Mesendoderm (in vitro differentiated cells): Measurements from ENCODE around the gene ZNF189.
A peak's percentile ranks its signal among the peaks of the same experiment; 100 is the strongest.

Source experiments
- DNase-seq: peaks from one replicate; pipeline ENCODE4 v3.0.0; 2013
- H2AK5ac ChIP-seq: 2 replicates; pipeline ENCODE4 v1.6.1; 2013; ENCODE audit warnings: low read length, inconsistent platforms
- H2BK120ac ChIP-seq: 2 replicates; pipeline ENCODE4 v1.6.1; 2013; ENCODE audit warnings: low read depth, mild to moderate bottlenecking, low read length, moderate library complexity, mixed read lengths
- H2BK15ac ChIP-seq: replicated peaks from 2 replicates; pipeline ENCODE4 v1.6.1; 2013; ENCODE audit warnings: low read depth, mild to moderate bottlenecking, moderate library complexity
- H2BK5ac ChIP-seq: 2 replicates; pipeline ENCODE4 v1.6.1; 2013; ENCODE audit warnings: low read length, inconsistent platforms
- H3K18ac ChIP-seq: 2 replicates; pipeline ENCODE4 v1.6.1; 2013; ENCODE audit warnings: mild to moderate bottlenecking, low read length, mixed read lengths
- H3K23ac ChIP-seq: one replicate; pipeline ENCODE4 v1.6.1; 2013; ENCODE audit warnings: low read length
- H3K27ac ChIP-seq: 2 replicates; pipeline ENCODE4 v1.5.1; 2013; ENCODE audit warnings: low read depth, mild to moderate bottlenecking, inconsistent platforms, low read length, moderate library complexity
- H3K27me3 ChIP-seq: 2 replicates; pipeline ENCODE4 v1.6.1; 2013; ENCODE audit warnings: low read length, control low read depth, mild to moderate bottlenecking, inconsistent platforms; ENCODE audit not compliant: insufficient read depth, poor library complexity
- H3K36me3 ChIP-seq: 2 replicates; pipeline ENCODE4 v1.6.1; 2013; ENCODE audit warnings: low read length, inconsistent platforms; ENCODE audit not compliant: control insufficient read depth, insufficient read depth
- H3K4ac ChIP-seq: one replicate; pipeline ENCODE4 v1.6.1; 2013; ENCODE audit warnings: low read depth, mild to moderate bottlenecking, low read length, moderate library complexity
- H3K4me1 ChIP-seq: 2 replicates; pipeline ENCODE4 v1.6.1; 2013; ENCODE audit warnings: low read depth, low read length, inconsistent platforms; ENCODE audit not compliant: control insufficient read depth
- H3K4me2 ChIP-seq: 2 replicates; pipeline ENCODE4 v1.6.1; 2013; ENCODE audit warnings: low read length
- H3K4me3 ChIP-seq: 2 replicates; pipeline ENCODE4 v1.5.1; 2013; ENCODE audit warnings: mild to moderate bottlenecking, low read length
- H3K56ac ChIP-seq: one replicate; pipeline ENCODE4 v1.6.1; 2013; ENCODE audit warnings: low read length
- H3K79me1 ChIP-seq: 2 replicates; pipeline ENCODE4 v1.6.1; 2013; ENCODE audit warnings: low read length, inconsistent platforms
- H3K79me2 ChIP-seq: 2 replicates; pipeline ENCODE4 v1.6.1; 2013; ENCODE audit warnings: mild to moderate bottlenecking, low read length; ENCODE audit not compliant: control insufficient read depth, insufficient read depth
- H3K9ac ChIP-seq: 2 replicates; pipeline ENCODE4 v1.6.1; 2013; ENCODE audit warnings: low read length, inconsistent platforms
- H4K5ac ChIP-seq: one replicate; pipeline ENCODE4 v1.6.1; 2013; ENCODE audit warnings: low read length
- H4K8ac ChIP-seq: one replicate; pipeline ENCODE4 v1.6.1; 2013; ENCODE audit warnings: low read depth, mild to moderate bottlenecking, control low read depth, low read length, moderate library complexity
- WGBS: extraction: QIAGEN DNeasy Blood & Tissue Kit; methylation state at CpG from one replicate; pipeline ENCODE4 v1.1.7; 2013; ENCODE audit warnings: low lambda C conversion rate, missing lambda C conversion rate; ENCODE audit not compliant: insufficient coverage; ENCODE audit errors: extremely low coverage; 5-methylcytosine and 5-hydroxymethylcytosine counted together

Gene ZNF189

DNA sequence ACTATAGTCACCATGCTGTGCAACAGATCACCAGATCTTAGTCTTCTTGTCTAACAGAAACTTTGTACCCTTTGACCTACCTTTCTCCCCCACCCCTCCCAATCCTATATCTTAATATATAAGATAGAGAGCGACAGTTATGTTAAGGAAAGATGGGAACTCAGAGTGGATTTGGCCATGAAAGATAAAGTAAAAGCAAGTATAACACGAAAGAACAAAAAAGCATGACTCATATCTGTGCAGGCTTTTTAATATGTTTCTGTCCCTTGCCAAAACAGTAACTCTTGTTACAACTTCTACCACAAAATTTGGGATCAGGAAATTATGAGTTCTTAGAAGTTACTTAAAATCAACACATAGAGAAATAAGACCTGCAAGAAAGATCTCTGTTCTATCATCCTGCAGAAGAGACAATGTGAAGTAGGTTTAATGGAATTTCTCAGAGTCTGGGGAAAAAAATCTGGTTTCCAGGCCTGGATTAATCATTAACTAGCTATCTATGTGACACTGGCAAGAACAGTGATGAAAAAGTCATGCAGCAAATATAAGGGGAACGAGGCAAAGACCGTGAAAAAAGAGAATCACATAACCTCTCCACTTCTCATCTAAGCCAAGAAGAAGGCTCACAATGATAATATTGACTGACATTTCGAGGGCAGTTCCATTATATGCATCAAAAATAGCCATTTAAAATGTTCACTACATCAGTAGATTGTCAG lies 32.5 kb upstream of the ZNF189 start:
- H3K4ac ChIP-seq: no peak overlapping the region
- H3K79me1 ChIP-seq: no peaks in the 10 kb centered on the region
- H3K23ac ChIP-seq: no peak overlapping the region
- H4K5ac ChIP-seq: no peak overlapping the region
- H3K18ac ChIP-seq: no peak overlapping the region
- no peaks in the 10 kb centered on the region for H3K27me3 ChIP-seq
- no peaks in the 10 kb centered on the region for H3K36me3 ChIP-seq
- H2AK5ac ChIP-seq: no peak overlapping the region
- no peak overlapping the region for H3K4me3 ChIP-seq
- no peak overlapping the region for H3K4me2 ChIP-seq
- no peaks in the 10 kb centered on the region for H3K4me1 ChIP-seq
- no peak overlapping the region for H2BK5ac ChIP-seq
- no peak overlapping the region for H2BK15ac ChIP-seq
- H3K56ac ChIP-seq: no peak overlapping the region
- H3K9ac ChIP-seq: no peak overlapping the region
- DNase-seq: no peak
- no CpG with 5 or more reads among the region's 5 CpGs for WGBS
- no peak overlapping the region for H3K27ac ChIP-seq
- no peak overlapping the region for H4K8ac ChIP-seq
- no peak overlapping the region for H2BK120ac ChIP-seq
- no peaks in the 10 kb centered on the region for H3K79me2 ChIP-seq

DNA sequence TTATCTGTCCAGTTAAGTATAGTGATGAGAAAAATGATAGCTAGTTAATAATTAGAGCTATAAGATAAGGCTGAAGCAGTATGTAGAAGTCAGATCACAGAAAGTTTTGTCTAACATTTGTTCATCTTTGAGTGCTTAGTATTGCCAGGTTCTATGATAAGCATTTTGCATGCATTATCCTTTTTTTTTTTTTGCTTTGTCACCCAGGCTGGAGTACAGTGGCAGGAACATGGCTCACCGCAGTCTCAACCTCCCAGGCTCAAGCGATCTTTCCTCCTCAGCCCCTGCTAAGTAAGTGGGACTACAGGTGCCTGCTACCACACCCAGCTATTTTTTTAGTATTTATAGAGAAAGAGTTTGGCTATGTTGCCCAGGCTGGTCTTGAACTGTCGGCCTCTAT lies 31.3 kb upstream of the ZNF189 start:
- no peak for DNase-seq
- H2BK5ac ChIP-seq: no peak overlapping the region
- H3K27ac ChIP-seq: no peak overlapping the region
- no peaks in the 10 kb centered on the region for H3K4me1 ChIP-seq
- no peak overlapping the region for H2BK15ac ChIP-seq
- no peak overlapping the region for H3K18ac ChIP-seq
- H4K5ac ChIP-seq: no peak overlapping the region
- no peak overlapping the region for H3K9ac ChIP-seq
- H3K27me3 ChIP-seq: no peaks in the 10 kb centered on the region
- no peak overlapping the region for H4K8ac ChIP-seq
- no peaks in the 10 kb centered on the region for H3K79me2 ChIP-seq
- H3K4me2 ChIP-seq: no peak overlapping the region
- no peak overlapping the region for H3K4me3 ChIP-seq
- no peak overlapping the region for H2AK5ac ChIP-seq
- H3K4ac ChIP-seq: no peak overlapping the region
- H3K79me1 ChIP-seq: no peaks in the 10 kb centered on the region
- H2BK120ac ChIP-seq: no peak overlapping the region
- H3K36me3 ChIP-seq: no peaks in the 10 kb centered on the region
- no peak overlapping the region for H3K56ac ChIP-seq
- WGBS: no CpG with 5 or more reads among the region's 3 CpGs
- no peak overlapping the region for H3K23ac ChIP-seq

DNA sequence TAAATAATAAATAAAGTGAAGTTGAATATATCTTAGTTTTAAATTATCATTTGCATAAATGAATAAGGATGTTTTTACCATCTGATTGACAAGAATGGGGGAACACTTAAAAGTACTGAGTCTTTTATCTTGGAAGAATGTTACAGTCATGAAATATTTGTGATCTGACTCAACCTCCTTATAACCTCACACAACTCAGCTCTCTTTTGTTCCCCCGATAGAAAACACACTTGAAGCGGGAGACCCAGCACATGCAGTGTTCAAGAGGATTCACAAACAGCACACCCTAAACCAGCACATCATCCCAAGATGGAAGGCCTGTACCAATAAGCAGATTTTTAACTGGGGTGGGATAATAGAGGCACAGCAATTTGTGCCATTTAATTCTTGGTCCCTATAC lies 29.4 kb upstream of the ZNF189 start:
- H3K4ac ChIP-seq: no peak overlapping the region
- H3K23ac ChIP-seq: no peak overlapping the region
- H3K79me2 ChIP-seq: no peaks in the 10 kb centered on the region
- no peak overlapping the region for H4K8ac ChIP-seq
- H2AK5ac ChIP-seq: no peak overlapping the region
- H3K4me1 ChIP-seq: no peaks in the 10 kb centered on the region
- no peak overlapping the region for H2BK15ac ChIP-seq
- H3K27ac ChIP-seq: no peak overlapping the region
- DNase-seq: peak; percentile 33
- no peak overlapping the region for H4K5ac ChIP-seq
- no CpG with 5 or more reads among the region's 2 CpGs for WGBS
- no peak overlapping the region for H3K56ac ChIP-seq
- no peak overlapping the region for H3K18ac ChIP-seq
- no peak overlapping the region for H2BK120ac ChIP-seq
- H3K27me3 ChIP-seq: no peaks in the 10 kb centered on the region
- H3K4me3 ChIP-seq: no peak overlapping the region
- no peaks in the 10 kb centered on the region for H3K36me3 ChIP-seq
- no peak overlapping the region for H2BK5ac ChIP-seq
- H3K79me1 ChIP-seq: no peaks in the 10 kb centered on the region
- H3K9ac ChIP-seq: no peak overlapping the region
- H3K4me2 ChIP-seq: no peak overlapping the region

DNA sequence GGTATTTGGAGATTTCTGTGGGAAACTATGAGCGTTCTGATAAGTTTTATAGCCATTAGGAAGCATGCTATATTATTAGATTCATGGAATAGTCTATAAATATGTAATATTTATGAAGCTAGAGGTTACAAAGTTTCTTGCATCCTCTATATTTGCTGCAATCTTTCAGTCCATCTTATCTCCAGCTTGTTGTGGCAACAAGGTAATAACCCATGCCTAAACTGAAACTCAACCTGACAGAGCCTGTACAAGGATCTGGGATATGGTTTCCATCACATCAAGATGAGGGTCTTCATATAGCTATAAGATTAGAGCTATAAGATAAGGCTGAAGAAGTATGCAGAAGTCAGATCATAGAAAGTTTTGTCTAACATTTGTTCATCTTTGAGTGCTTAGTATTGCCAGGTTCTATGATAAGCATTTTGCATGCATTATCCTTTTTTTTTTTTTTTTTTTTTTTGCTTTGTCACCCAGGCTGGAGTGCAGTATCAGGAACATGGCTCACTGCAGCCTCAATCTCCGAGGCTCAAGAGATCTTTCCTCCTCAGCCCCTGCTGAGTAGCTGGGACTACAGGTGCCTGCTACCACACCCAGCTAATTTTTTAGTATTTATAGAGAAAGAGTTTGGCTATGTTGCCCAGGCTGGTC lies 28.6 kb upstream of the ZNF189 start:
- H3K56ac ChIP-seq: no peak overlapping the region

DNA sequence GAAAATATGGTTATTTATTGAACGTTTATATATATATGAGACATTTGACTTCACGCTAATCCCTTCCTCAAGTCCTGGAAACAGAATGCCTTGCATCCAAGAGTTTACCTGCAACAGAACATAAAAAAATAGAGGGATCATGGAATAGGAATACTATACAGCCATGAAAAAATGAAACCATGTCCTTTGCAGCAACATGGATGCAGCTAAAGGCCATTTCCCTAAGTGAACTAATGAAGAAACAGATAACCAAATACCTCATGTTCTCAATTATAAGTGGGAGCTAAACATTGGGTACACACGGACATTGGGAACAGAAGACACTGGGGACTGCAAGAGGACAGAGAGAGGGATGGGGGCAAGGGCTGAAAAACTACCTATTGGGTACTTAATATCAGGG lies 26.8 kb upstream of the ZNF189 start:
- Histone ChIP-seq H3K4ac (no peak overlapping the region), H2BK5ac (no peak overlapping the region), H4K8ac (no peak overlapping the region), H3K56ac (no peak overlapping the region), H3K23ac (no peak overlapping the region), H3K27ac (no peak overlapping the region), H3K18ac (no peak overlapping the region), H3K4me1 (no peaks in the 10 kb centered on the region), H2AK5ac (no peak overlapping the region), H3K4me2 (no peak overlapping the region), H3K79me1 (no peaks in the 10 kb centered on the region), H3K9ac (no peak overlapping the region), H2BK120ac (no peak overlapping the region), H3K27me3 (no peaks in the 10 kb centered on the region), H4K5ac (no peak overlapping the region), H3K36me3 (no peaks in the 10 kb centered on the region), H3K4me3 (no peak overlapping the region), H2BK15ac (no peak overlapping the region), H3K79me2 (no peaks in the 10 kb centered on the region)
- WGBS: 100% methylated on average over 1 of the region's 3 CpGs
- no peak for DNase-seq

More for the DNA sequence above, 28.6 kb upstream of the ZNF189 start:
- H4K5ac ChIP-seq: no peak overlapping the region
- H3K4me1 ChIP-seq: no peaks in the 10 kb centered on the region
- H4K8ac ChIP-seq: no peak overlapping the region
- H3K23ac ChIP-seq: no peak overlapping the region
- no CpG with 5 or more reads among the region's 2 CpGs for WGBS
- H3K27ac ChIP-seq: no peak overlapping the region
- DNase-seq: no peak
- H2BK5ac ChIP-seq: no peak overlapping the region
- H2AK5ac ChIP-seq: no peak overlapping the region
- H3K9ac ChIP-seq: no peak overlapping the region
- no peak overlapping the region for H3K18ac ChIP-seq
- no peaks in the 10 kb centered on the region for H3K79me2 ChIP-seq
- H2BK15ac ChIP-seq: no peak overlapping the region
- no peaks in the 10 kb centered on the region for H3K36me3 ChIP-seq
- no peaks in the 10 kb centered on the region for H3K27me3 ChIP-seq
- H3K4me3 ChIP-seq: no peak overlapping the region
- H3K4me2 ChIP-seq: no peak overlapping the region
- H3K79me1 ChIP-seq: no peaks in the 10 kb centered on the region
- H2BK120ac ChIP-seq: no peak overlapping the region
- H3K4ac ChIP-seq: no peak overlapping the region
